ENCODE measurements around the gene ARL14EP. TPM values are rescaled to one million over a fixed set of nuclear protein-coding genes. Genes with fewer than 3 reads are reported as not detected.

Gene ARL14EP
- total RNA-seq, 1 donor from 2014 or later = 36.5 TPM

DNA sequence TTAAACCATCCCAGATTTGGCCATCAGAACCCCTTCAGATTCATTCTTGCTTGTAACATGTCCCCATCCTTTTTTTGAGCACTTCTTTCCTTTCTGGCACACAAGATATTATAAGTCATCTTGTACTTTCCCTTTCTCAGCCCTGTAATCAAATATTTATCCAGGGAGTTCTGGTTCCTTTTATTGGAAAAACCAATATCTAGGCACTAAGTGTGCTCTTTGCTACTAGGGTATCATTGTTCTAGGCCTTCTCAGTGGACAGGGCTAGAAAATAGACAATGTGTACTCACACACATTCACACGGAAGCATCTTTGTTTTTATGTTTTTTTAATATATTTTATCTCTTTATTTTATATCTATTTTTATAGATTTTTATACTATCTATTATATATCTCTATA, 47.3 kb downstream of the ARL14EP start:
- no peak for DNase-seq
- H3K36me3 ChIP-seq = no peaks in the 10 kb centered on the region
- H3K27me3 ChIP-seq (ENCODE audit: low read depth) = no peaks in the 10 kb centered on the region
- H3K4me1 ChIP-seq = no peaks in the 10 kb centered on the region
- intact Hi-C loops (cut with micrococcal nuclease) = no loop called here
- TF ChIP-seq, protein P1, sequence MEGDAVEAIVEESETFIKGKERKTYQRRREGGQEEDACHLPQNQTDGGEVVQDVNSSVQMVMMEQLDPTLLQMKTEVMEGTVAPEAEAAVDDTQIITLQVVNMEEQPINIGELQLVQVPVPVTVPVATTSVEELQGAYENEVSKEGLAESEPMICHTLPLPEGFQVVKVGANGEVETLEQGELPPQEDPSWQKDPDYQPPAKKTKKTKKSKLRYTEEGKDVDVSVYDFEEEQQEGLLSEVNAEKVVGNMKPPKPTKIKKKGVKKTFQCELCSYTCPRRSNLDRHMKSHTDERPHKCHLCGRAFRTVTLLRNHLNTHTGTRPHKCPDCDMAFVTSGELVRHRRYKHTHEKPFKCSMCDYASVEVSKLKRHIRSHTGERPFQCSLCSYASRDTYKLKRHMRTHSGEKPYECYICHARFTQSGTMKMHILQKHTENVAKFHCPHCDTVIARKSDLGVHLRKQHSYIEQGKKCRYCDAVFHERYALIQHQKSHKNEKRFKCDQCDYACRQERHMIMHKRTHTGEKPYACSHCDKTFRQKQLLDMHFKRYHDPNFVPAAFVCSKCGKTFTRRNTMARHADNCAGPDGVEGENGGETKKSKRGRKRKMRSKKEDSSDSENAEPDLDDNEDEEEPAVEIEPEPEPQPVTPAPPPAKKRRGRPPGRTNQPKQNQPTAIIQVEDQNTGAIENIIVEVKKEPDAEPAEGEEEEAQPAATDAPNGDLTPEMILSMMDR (IDR thresholded peaks at IDR 0.05; ENCODE audit: borderline replicate concordance) = no peak
- no peak overlapping the region for H3K27ac ChIP-seq (replicated peaks)
- no peaks in the 10 kb centered on the region for H3K9me3 ChIP-seq (replicated peaks)
- H3K4me3 ChIP-seq = no peak overlapping the region

DNA sequence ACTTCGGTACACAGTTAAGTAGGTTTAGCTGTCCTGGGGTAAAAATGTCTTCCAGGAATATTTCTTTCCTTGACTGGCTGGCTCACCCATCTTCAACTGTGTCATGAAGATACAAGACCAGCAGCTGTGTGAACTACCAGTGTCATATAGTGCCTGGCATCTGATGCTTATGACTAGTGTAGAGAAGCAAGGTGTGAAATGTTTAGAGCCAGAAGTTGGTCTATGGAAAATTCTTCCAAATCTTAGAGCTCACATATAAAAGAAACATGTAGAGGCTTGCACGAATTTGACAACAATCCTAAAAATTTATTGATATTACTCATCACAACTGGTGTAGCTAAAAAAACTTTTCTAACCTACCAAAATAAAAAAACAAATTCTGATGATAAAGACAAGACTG, 54.4 kb downstream of the ARL14EP start:
- Histone ChIP-seq H3K36me3 (no peaks in the 10 kb centered on the region), H3K27me3 (ENCODE audit: low read depth) (no peaks in the 10 kb centered on the region), H3K27ac (replicated peaks) (no peak overlapping the region), H3K9me3 (replicated peaks) (no peaks in the 10 kb centered on the region), H3K4me1 (no peaks in the 10 kb centered on the region), H3K4me3 (no peak overlapping the region)
- intact Hi-C loops (cut with micrococcal nuclease) = no loop called here
- no peak for DNase-seq
- TF ChIP-seq, protein P1 (IDR thresholded peaks at IDR 0.05; ENCODE audit: borderline replicate concordance) = no peak

DNA sequence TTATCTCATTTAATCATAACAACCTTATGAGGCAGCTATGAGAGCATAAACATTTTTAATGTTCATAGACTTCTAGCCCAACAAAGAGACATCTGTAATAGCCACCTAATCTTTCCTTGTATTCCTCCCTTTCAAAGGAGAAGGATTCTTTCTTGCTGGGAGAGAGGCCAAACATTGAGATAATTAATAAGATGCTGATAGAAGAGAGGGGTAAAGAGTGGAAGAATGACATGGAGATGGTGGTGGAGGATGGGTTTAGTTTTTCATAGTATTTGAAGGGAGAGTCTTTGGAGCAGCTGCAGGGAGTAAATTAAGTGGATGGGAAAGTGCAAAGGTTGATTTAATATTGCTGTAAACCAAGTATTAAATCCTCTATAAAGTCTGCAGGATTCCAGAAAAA, 57.9 kb downstream of the ARL14EP start:
- no peak for DNase-seq
- intact Hi-C loops (cut with micrococcal nuclease) = no loop called here
- TF ChIP-seq, protein P1 (IDR thresholded peaks at IDR 0.05; ENCODE audit: borderline replicate concordance) = no peak
- Histone ChIP-seq H3K27me3 (ENCODE audit: low read depth) (no peaks in the 10 kb centered on the region), H3K36me3 (no peaks in the 10 kb centered on the region), H3K4me1 (no peaks in the 10 kb centered on the region), H3K9me3 (replicated peaks) (no peaks in the 10 kb centered on the region), H3K27ac (replicated peaks) (no peak overlapping the region), H3K4me3 (no peak overlapping the region)

DNA sequence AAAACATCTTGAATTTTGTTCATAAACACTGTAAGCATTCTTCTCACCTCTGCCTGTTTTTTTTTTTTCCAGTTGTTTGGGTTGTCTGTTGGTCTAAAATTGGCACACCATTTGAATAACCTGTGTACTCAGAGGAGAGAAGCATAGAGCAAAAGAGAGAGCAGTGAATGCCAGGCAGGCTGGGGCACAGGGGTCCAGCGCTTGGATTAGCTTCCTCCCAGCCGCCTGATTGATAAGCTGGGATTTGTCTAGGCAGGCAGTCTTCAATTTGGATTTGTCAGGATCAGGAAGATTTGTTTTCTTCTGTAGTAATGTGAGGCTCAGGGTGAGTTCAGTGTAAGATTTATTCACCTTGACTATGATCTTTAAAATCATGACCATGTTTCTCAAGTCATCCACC, 59.0 kb downstream of the ARL14EP start:
- intact Hi-C loops (cut with micrococcal nuclease) = no loop called here
- H3K27me3 ChIP-seq (ENCODE audit: low read depth) = no peaks in the 10 kb centered on the region

More for the DNA sequence above, 59.0 kb downstream of the ARL14EP start:
- no peak for DNase-seq
- Histone ChIP-seq H3K36me3 (no peaks in the 10 kb centered on the region), H3K27ac (replicated peaks) (no peak overlapping the region), H3K4me1 (no peaks in the 10 kb centered on the region), H3K9me3 (replicated peaks) (no peaks in the 10 kb centered on the region), H3K4me3 (no peak overlapping the region)
- TF ChIP-seq, protein P1 (IDR thresholded peaks at IDR 0.05; ENCODE audit: borderline replicate concordance) = no peak

Other genes with a start within 250 kb of the ARL14EP start
- not detected for gene FSHB, start 92.1 kb upstream of the ARL14EP start, total RNA-seq

All from left ventricle myocardium inferior (tissue), 1 donor.